RPMI8226 (cell line): ENCODE results near the gene POTEB.
"Not testable (repeated sequence)": the region's sequence is repeated elsewhere in the genome, so short reads cannot be mapped to it uniquely, and the experiment has no call there.

ENCODE experiments used
- DNase-seq: peaks from one replicate; pipeline ENCODE4 v3.0.0-alpha.2; 2015

The POTEB gene

GRCh38 chr15:21877635-21878034 lies at the start of gene POTEB:
TSS of gene POTEB (minus strand) at chr15:21877735. CDS start at chr15:21877246, 489 bp downstream.
- DNase-seq = not testable (repeated sequence)

GRCh38 chr15:21890955-21891354 lies 13.4 kb upstream of the POTEB start:
- not testable (repeated sequence) for DNase-seq

GRCh38 chr15:21889542-21889941 lies 12.0 kb upstream of the POTEB start:
- DNase-seq = not testable (repeated sequence)

- DNase-seq = not testable (repeated sequence)
These were observed 38.7 kb downstream of the POTEB start for GRCh38 chr15:21838831-21839230.
